GOT3 (cell line): Measurements from ENCODE around the gene GNG2.

ENCODE experiments used
- DNase-seq: peaks from one replicate; lab custom pipeline; 2025; ENCODE audit warnings: mixed read lengths; lab: John Stamatoyannopoulos, UW

GNG2 gene

GRCh38 chr14:51993285-51993920, 133.0 kb downstream of the GNG2 start:
- no peak for DNase-seq

DNA sequence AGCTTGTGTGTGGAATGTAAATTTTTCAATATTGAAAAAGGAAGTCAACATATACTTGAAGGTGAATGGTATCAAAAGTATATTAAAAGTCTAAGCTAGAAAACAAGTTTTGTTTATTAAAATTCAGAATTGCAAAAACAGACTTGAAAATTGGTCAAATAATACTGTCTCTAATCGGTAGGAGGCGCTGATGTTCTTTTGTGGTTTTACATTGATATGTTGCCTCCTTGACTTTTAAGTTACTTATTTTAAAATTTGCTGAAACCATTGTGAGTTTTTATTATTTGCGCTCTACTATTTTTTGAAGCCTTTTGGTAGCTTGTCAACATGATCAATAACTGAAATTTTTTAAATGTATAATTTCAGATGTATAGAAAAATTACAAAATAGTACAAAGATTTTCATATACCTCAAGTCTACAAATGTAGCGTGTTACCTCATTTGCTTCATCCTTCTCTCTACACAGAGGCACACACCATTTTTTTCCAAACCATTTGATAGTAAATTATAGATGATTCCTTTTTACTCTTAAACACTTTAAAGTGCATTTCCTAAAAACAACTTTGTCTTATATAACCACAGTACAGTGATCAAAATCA, 135.8 kb downstream of the GNG2 start:
- no peak for DNase-seq

DNA sequence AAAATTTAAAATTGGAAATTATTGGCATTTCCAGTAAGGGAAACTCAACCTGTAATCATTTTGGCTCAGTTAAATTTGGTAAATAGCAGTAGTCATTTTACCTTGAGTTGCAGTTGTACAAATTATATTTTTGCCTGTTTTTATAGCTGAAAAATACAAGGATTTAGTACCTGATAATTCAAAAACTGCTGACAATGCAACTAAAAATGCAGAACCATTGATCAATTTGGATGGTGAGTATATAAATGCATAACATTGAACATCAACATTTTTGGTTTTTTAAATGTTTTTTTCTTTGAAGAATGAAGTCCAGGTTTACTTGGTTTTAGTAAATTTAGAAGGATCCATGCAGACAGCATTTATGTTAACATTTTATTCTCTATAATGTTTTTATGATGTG, 137.9 kb downstream of the GNG2 start:
- no peak for DNase-seq

- DNase-seq: no peak
Measured at GRCh38 chr14:51999084-51999483, 138.7 kb downstream of the GNG2 start.

DNA sequence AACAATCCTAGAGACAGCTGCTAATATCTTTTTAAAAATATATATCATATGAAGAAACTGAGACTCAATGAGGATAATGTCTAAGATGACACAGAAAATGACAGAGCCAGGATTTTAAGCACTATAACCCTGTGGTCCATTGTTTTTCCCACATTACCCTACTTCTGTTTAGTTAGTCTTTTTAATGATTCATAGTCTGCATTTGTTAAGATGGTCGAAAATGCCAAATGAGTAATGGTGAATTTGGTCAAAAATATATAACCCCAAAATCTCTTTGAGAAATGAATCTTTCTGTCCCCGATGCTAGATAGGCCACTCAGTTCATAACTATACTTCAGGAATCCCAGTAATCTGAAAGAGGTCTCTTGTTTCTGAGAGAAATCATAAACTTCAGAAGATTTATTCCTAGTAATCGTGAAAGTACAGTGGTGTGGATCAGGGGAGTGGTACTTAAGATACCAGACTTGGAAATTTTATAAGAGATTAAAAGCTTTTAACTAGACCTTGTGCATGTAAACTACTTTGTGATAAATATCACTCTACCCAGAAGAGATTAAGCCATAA, 139.7 kb downstream of the GNG2 start:
- DNase-seq: no peak

- DNase-seq: no peak
Measured at GRCh38 chr14:52000696-52001095, 140.3 kb downstream of the GNG2 start.

GRCh38 chr14:52002542-52002941, 142.1 kb downstream of the GNG2 start:
- no peak for DNase-seq

DNA sequence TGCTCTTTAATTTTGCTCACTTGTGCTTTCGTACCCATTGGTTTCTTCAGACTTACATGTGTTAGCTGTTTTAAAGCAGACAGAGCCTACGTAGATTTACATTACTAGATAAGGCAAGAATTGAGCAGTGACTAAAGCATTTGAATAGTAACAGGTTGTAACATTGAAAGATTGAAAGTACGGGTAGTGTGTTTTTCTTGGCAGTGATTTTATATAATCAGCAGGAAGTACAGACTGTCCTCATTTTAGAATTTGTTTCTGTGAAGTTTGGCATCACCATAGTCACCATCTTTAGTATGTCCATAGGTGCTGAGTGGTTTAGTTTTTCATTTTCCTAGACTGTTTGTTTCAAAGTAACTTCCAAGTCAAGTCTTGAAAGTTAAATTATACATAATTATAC, 142.9 kb downstream of the GNG2 start:
- no peak for DNase-seq

GRCh38 chr14:52005625-52006024, 145.2 kb downstream of the GNG2 start:
- DNase-seq: no peak

DNA sequence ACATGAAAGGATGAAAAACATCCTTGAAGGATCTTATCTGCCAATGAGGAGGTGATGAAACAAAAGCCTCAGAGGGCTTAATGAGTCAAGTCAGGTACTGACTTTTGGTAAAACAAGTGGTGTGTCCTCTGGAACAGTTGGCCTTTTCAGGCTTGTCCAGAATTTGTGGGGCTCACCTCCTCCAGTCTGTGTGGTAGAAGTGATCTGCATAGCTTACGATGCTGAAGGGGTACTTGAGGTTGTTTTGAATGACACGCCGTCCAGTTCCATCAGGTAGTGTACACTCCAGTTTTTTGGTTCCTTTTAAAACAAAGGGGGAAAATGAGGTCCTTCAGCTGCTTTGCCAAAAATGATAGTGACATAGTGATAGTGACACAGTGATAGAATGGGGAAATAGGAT, 145.9 kb downstream of the GNG2 start:
- no peak for DNase-seq

DNA sequence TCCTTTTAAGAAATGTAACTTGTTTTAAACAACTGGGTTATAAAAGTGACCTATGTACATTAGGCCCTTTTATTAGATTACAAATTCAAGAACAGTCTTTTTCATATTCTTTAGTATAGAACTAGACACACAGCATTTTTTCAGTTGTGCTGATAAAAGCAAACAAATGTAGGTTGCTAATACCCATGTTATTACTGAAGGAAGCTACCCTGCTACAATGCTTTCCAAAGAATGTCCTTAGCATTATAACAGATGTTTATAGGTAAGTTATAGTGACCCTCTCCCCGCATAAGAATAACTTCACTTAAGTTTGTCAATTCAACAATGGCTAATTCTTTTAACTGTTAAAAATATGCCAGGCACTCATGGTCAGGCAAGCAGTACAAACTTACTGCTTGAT, 146.8 kb downstream of the GNG2 start:
- no peak for DNase-seq

- no peak for DNase-seq
Measured at GRCh38 chr14:52007637-52008036, 147.2 kb downstream of the GNG2 start.

GRCh38 chr14:52008136-52008535, 147.7 kb downstream of the GNG2 start:
- DNase-seq: no peak

- DNase-seq: no peak
Measured at GRCh38 chr14:52010173-52010693, 149.8 kb downstream of the GNG2 start.

GRCh38 chr14:52011523-52011922, 151.1 kb downstream of the GNG2 start:
- DNase-seq: no peak

DNA sequence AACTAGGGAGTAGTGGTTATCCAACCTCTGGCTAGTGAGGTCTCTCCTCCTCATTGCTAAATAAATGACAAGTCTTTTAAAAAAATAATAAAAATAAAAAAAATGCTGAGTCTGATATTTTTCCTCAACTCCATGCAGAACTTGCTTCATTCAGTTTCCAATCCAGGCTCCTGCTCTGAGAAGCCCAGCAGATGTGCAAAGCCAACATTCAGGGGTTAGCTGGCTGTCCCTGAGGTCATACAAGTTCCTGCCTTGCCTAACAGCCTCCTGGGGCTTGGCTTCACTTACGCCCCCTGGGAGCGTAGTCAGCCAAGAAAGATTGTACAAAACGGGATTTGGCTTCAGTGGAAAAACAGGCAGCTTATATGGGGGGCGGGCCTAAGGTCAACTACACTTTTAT, 152.2 kb downstream of the GNG2 start:
- no peak for DNase-seq

DNA sequence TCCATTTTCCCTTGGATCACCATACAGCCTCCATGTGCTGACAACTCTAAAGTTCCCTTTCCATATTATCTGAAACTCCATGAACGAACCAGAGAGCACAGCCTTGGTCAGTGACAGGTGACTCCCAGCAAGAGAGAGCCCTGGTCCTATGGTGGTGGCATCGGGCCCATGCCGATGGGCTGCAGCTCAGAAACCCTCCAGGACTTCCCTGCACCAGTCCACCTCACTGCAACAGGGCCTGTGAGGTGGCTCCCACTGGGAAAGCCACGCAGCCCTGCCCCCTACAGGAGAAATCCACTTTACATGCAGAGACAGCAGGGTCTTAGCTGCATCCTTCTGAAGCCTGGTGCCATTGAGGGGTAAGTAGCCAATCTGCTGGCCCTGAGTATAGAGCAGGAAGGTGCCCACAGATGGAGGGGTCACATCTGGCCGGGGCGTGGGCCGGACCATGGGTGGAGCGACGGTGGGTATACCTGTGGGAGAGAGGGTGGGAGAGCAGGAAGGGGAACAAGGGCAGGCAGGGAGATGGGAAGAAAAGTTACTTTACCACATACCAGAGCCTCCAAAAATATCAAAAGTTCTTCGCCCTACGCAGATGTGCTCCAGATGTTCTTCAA, 153.7 kb downstream of the GNG2 start:
- no peak for DNase-seq

GRCh38 chr14:52014601-52015267, 154.3 kb downstream of the GNG2 start:
- DNase-seq: no peak

DNA sequence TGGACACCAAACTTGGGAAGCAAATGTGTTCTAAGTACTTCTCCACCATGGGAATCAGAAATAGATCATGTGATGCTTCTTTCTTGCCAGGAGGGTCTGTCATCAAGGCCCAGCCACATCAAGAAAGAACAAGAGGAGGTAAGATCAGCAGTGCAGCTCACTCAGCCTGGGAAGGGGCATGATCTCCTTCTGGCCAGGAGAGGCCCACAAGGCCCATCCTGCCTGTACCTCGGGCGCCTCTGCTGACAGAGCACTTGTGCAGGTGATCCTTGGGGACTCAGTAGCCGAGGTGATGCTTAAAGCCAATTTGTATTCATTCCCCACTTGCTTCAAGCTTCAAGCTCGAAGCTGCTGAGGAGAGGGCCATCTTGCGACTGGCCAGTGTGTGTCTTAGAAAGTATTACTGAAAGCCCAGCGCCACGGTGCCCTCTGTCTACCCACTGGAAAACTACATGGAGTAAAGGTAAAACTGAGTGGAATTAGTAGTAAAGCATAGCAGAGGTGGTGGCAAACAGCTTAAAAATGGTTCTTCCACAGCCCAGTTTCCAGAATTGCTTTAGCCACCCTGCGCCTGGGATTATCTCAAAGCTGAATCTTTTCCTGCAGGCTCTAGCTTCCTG, 155.1 kb downstream of the GNG2 start:
- DNase-seq: no peak

GRCh38 chr14:52018252-52018651, 157.8 kb downstream of the GNG2 start:
- DNase-seq: no peak

- DNase-seq: no peak
Measured at GRCh38 chr14:52018970-52019369, 158.6 kb downstream of the GNG2 start.
